Activated T-helper 1 cell treated with Interleukin-2 at 50 U/mL for 16 hours (primary cell): ENCODE data around the gene ZNF180.
"Not testable (repeated sequence)": the region's sequence is repeated elsewhere in the genome, so short reads cannot be mapped to it uniquely, and the experiment has no call there.

Source experiments
- DNase-seq: peaks from one replicate; pipeline ENCODE4 v3.0.0-alpha.2; 2020; ENCODE audit warnings: low read depth

Gene ZNF180

DNA sequence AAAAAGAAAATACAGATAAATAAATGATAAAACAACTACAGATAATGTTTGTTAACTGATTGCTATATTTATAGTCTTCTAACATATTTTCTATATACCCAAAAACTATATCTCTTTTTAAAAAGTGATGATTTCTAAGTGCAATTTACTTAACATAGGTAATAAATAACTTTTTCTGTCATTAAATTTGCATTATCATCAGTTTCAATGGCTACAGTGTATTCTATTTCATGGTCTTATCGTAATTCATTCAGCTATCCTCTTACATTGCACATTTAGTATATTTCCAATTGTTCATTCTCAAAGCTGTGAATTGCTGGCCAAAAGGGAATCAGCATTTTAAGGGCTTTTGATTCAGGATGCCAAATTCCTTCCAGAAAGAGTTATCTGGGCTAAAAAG is 3.6 kb downstream of the ZNF180 start:
- DNase-seq: no peak

DNA sequence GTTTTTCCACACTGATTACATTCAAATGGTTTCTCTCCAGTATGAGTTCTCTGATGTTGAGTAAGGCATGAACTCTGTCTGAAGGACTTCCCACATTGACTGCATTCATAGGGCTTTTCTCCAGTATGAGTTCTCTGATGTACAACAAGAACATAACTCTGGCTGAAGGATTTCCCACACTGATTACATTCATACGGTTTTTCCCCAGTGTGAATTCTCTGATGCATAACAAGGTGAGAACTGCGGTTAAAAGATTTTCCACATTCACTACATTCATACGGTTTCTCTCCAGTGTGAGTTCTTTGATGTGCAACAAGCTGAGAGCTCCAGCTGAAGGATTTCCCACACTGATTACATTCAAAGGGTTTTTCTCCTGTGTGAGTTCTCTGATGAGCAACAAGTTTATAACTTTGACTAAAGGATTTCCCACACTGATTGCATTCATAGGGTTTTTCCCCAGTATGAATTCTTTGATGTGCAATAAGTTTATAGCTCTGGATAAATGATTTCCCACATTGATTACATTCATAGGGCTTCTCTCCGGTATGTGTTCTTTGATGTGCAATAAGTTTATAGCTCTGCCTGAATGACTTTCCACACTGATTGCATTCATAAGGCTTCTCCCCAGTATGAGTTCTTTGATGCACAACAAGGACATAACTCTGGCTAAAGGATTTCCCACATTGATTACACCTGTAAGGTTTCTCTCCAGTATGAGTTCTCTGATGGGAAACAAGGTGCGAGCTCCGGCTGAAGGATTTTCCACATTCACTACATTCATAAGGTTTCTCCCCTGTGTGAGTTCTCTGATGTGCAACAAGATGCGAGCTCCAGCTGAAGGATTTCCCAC is 23.5 kb downstream of the ZNF180 start:
- DNase-seq: no peak

DNA sequence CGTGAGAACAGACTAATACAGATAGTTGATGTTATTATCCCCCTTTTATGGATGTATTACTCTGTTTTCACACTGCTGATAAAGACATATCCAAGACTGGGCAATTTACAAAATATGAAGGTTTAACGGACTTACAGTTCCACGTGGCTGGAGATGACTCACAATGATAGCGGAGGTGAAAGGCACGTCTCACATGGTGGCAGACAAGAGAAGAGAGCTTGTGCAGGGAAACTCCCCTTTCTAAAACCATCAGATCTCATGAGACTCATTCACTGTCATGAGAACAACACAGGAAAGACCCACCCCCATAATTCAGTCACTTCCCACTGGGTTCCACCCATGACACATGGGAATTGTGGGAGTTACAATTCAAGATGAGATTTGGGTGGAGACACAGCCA is 31.6 kb downstream of the ZNF180 start:
- not testable (repeated sequence) for DNase-seq

DNA sequence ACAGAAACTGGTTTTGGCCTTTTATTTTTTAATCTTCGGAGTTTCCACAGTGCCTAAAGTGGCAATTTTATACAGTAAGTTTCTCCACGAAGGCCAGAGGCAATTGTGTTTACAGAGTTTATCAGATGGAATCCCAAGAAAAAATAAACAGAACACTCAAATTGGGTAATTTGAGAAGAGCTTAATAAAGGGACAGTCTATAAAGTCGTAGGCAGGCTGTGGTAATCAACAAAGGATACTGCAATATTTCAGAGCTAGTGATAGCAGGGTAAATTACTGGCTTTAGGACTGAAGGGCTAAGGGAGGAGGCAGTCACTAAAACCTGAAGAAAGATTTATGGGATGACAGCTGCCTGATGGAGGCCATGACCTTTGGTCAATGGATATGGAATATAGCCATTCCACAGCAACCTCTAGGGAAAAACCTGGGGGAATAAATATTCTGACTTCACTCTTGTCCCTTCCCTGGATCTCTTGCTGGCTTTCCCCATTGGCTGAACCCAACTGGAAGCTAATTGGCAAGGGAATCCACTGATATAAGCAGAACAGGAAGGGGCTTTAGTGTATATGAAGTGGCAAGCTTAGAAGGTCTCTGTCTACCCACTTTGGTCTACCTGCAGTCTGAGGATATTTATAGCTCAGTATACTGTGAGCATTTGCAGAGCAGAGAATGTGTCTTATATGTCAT is 37.6 kb downstream of the ZNF180 start:
- DNase-seq: not testable (repeated sequence)

- DNase-seq: not testable (repeated sequence)
Measured at GRCh38 chr19:44456016-44456415, 44.3 kb downstream of the ZNF180 start.

DNA sequence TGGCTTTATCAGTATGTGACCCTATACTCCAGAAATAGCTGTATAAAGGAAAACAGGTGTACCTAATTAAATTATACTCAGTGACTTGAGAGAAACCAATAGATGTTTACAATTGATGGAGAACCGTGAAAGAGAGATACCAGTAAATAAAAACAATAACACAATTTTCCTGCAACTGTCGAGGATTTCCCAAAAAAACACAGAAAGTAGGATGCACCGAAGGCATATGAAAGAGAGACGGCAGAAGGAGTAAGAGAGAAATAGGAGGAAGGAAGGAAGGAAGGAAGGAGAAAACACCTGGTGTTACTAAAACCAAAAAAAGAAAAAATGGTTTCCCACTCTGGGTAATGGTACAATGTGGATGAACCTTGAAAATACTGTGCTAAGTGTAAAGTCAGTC is 45.2 kb downstream of the ZNF180 start:
- DNase-seq: no peak

GRCh38 chr19:44452367-44452766 is 48.0 kb downstream of the ZNF180 start:
- DNase-seq: no peak

GRCh38 chr19:44451687-44452086 is 48.6 kb downstream of the ZNF180 start:
- no peak for DNase-seq

DNA sequence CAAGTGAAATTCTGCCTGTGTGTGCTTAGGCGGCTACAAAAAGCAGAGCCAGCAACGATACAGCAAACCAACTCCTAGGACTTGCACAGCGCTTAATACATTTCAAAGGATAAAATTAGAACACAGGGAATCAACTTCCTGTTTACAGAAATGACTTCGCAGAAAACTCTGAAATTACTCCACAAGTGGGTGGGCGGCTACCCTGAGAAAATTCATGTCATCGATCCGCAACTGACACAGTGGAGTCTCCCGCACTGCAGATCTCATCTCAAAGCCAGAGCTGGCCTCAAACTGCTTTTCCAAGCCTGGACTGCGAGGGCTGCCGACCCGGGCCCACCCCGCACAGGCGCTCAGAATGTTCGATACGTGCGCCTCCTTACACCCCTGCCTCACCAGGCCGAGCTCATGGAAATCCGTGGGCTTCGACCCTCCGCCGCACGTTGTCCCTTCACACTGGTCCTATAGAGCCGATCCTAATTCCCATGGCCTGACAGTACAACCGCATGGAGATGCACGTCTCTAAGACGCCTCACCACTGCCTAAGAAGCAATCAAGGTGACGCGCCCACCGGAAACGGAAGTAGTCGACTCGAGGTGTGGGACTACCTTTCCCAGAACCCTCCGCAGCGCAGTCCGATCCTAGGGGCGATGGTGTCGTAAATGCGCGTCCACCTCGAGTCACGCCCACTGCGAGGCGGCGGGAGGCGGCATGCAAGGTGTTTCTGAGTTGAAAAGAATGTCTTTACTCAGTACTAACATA is 52.2 kb downstream of the ZNF180 start, which contains the start of gene ZNF229:
Gene ZNF229 (minus strand): TSS at position 557 of the 759 bp plus-strand sequence. CDS start 5,625 bp downstream, outside the sequence.
- peak; percentile 6 for DNase-seq

- DNase-seq: no peak
Measured at GRCh38 chr19:44438441-44438840, 61.9 kb downstream of the ZNF180 start.

DNA sequence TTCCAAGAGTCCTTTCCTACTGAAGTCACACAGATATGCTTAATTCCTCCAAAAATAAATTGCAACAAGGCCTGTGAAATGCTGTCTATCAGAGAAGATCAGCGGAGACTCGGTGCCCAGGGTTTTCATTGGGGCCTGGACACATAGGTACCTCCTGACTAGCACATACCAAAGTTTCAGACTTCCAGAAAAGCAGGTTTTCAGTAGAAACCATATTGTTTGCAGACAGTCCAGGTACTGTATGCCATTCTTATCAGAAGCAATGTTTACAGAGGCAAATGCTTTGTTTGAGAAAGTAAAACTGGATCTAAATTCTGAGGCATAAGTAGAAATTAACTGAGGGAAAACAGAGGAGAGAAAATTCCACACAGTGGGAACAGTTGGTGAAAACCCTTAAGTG is 64.9 kb downstream of the ZNF180 start:
- DNase-seq: no peak

GRCh38 chr19:44430956-44431355 is 69.4 kb downstream of the ZNF180 start:
- no peak for DNase-seq
